Stimulated activated CD4-positive, alpha-beta T cell treated with anti-CD3 and anti-CD28 coated beads, Interleukin-4, amount 100 ng/mL, for 48 hours (primary cell): ENCODE measurements around the gene PITX2.

ENCODE experiments used
- DNase-seq, 2 donors: peaks; one replicate each; pipeline ENCODE4 v3.0.0-alpha.2; 2020; ENCODE audit warnings: low read depth in 2 of 2

Gene PITX2

GRCh38 chr4:110622841-110623717 lies at the start of gene PITX2:
TSS of gene PITX2 (minus strand) at chr4:110623077. CDS start at chr4:110622460, 617 bp downstream.
- DNase-seq = peak in 1 of 2 donors; percentile 37

GRCh38 chr4:110671679-110672078 lies 48.8 kb upstream of the PITX2 start:
- DNase-seq = no peak

GRCh38 chr4:110669663-110670062 lies 46.8 kb upstream of the PITX2 start:
- DNase-seq = no peak

- no peak for DNase-seq
Observed at GRCh38 chr4:110668463-110669235, 45.8 kb upstream of the PITX2 start.

GRCh38 chr4:110667670-110668069 lies 44.8 kb upstream of the PITX2 start:
- DNase-seq = no peak

GRCh38 chr4:110666030-110666429 lies 43.2 kb upstream of the PITX2 start:
- DNase-seq = no peak

- no peak for DNase-seq
Observed at GRCh38 chr4:110663738-110664444, 41.0 kb upstream of the PITX2 start.

GRCh38 chr4:110663206-110663605 lies 40.3 kb upstream of the PITX2 start:
- no peak for DNase-seq

- no peak for DNase-seq
Observed at GRCh38 chr4:110660755-110661154, 37.9 kb upstream of the PITX2 start.

- DNase-seq = no peak
Observed at GRCh38 chr4:110654254-110654635, 31.4 kb upstream of the PITX2 start.

- no peak for DNase-seq
Observed at GRCh38 chr4:110653321-110654253, 30.7 kb upstream of the PITX2 start.

- DNase-seq = no peak
Observed at GRCh38 chr4:110644008-110644407, 21.1 kb upstream of the PITX2 start.

GRCh38 chr4:110643096-110643495 lies 20.2 kb upstream of the PITX2 start:
- DNase-seq = no peak

GRCh38 chr4:110641218-110641617 lies 18.3 kb upstream of the PITX2 start:
- DNase-seq = no peak

GRCh38 chr4:110640576-110640975 lies 17.7 kb upstream of the PITX2 start:
- DNase-seq = no peak

- DNase-seq = no peak
Observed at GRCh38 chr4:110639207-110640090, 16.6 kb upstream of the PITX2 start.

GRCh38 chr4:110638089-110638746 lies 15.3 kb upstream of the PITX2 start:
- DNase-seq = no peak

- DNase-seq = no peak
Observed at GRCh38 chr4:110637408-110638088, 14.7 kb upstream of the PITX2 start.
